NCI-H82 treated with DMSO at 0.1 percent for 48 hours (cell line): ENCODE results near the gene KRTAP20-2.

Experiments used
- DNase-seq: peaks from one replicate; lab custom pipeline; 2025; ENCODE audit not compliant: unreplicated experiment; lab: John Stamatoyannopoulos, UW

Gene KRTAP20-2

GRCh38 chr21:30672985-30673650 lies 38.1 kb downstream of the KRTAP20-2 start:
- no peak for DNase-seq

DNA sequence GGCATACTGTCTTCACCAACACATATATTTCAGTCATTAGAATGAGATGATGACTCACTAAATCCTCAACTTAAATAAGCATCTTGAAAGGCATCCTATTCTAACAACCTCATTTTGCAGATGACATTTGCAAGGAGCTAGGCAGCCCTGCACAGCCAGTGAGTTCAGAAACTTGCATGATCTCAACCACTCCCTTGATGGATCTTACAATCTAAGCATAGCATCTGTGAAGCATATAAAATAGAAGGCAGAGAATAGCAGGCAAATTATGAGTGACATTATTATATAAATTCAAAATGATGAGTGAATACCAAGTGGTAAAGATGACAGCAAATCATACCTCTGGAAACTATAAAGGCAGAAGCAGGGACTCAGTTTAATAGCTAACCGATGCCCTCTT lies 39.3 kb downstream of the KRTAP20-2 start:
- no peak for DNase-seq

GRCh38 chr21:30676737-30677136 lies 41.7 kb downstream of the KRTAP20-2 start:
- DNase-seq = no peak

- no peak for DNase-seq
Observed at GRCh38 chr21:30680586-30680985, 45.6 kb downstream of the KRTAP20-2 start.

- DNase-seq = no peak
Observed at GRCh38 chr21:30684506-30684905, 49.5 kb downstream of the KRTAP20-2 start.
